Activated naive CD4-positive, alpha-beta T cell treated with anti-CD3 and anti-CD28 coated beads, Interleukin-2, amount 10 ng/mL, durations not matched to agents 7 days and 5 days (primary cell): ENCODE measurements around the gene CDKAL1.
"Not testable (repeated sequence)": the region's sequence is repeated elsewhere in the genome, so short reads cannot be mapped to it uniquely, and the experiment has no call there.

ENCODE experiments used
- CTCF ChIA-PET: fragments of 350-600 bp; sonication (Branson Sonifier 250); formaldehyde crosslinking; loops from one replicate; lab custom pipeline; 2021; ENCODE audit warnings: antibody characterized with exemption; lab: Charles Lee
- DNase-seq: peaks from one replicate; pipeline ENCODE4 v3.0.0-alpha.2; 2020
- H3K27ac Mint-ChIP-seq: one replicate; pipeline ENCODE4 v1.8.0; 2021; ENCODE audit warnings: mild to moderate bottlenecking, moderate library complexity, mixed read lengths
- H3K27me3 Mint-ChIP-seq: one replicate; pipeline ENCODE4 v1.8.0; 2021; ENCODE audit warnings: mild to moderate bottlenecking, mixed read lengths
- H3K36me3 Mint-ChIP-seq: one replicate; pipeline ENCODE4 v1.8.0; 2021; ENCODE audit warnings: mixed read lengths
- H3K4me1 Mint-ChIP-seq: one replicate; pipeline ENCODE4 v1.8.0; 2021; ENCODE audit warnings: mixed read lengths
- H3K4me3 Mint-ChIP-seq: one replicate; pipeline ENCODE4 v1.8.0; 2021; ENCODE audit warnings: mild to moderate bottlenecking, moderate library complexity, mixed read lengths
- H3K9me3 Mint-ChIP-seq: one replicate; pipeline ENCODE4 v1.8.0; 2021; ENCODE audit warnings: mixed read lengths

Gene CDKAL1

DNA sequence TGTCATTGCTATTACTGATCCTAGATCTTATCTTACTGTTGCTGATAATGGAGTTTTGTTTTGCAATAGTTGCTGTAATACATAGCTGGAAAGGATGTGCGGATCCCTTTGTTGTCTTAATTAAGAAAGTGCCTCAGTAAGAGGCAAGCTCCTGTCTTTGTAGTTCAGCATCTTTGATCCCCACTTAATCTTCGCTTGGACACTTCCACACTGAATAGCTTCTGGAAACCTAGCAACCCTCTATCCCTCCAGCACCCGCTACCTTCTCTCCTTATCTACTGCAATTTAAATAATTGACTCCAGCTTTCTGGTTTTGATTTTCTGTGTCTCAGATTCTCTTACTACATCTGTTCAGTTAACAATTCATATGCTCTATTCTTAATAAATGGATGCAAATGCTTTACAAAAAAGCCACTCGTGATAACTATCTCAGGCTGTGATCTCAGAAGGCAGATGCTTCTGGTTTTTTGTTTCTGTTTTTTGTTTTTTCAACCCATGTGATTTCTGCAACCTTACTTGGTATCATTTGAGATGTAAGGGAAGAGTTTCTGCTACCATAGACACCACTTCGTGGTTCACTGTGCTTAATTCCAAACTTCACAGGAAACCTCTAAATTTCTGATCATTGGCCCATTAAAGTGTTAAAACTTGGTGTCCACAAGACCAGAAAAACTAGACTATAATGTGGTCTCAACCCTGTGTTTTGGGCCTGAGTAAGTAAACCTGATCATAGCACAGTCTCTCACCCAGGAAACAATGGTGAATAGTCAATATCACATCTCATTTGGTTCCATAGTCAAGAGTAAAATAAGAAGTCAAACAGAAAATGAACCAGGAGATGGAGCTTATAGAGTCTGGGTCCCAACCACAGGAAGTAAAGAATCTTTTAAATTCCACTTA lies 707.2 kb downstream of the CDKAL1 start:
- no peak overlapping the region for H3K4me3 Mint-ChIP-seq
- H3K4me1 Mint-ChIP-seq = no peaks in the 10 kb centered on the region
- peaks cover 5% of the 10 kb centered on the region for H3K9me3 Mint-ChIP-seq
- no peak for DNase-seq
- H3K36me3 Mint-ChIP-seq = no peaks in the 10 kb centered on the region
- CTCF ChIA-PET = no interaction called here
- H3K27me3 Mint-ChIP-seq = no peaks in the 10 kb centered on the region
- no peak overlapping the region for H3K27ac Mint-ChIP-seq

GRCh38 chr6:21244897-21245470 lies 710.7 kb downstream of the CDKAL1 start:
- no peak overlapping the region for H3K27ac Mint-ChIP-seq
- no peaks in the 10 kb centered on the region for H3K9me3 Mint-ChIP-seq

DNA sequence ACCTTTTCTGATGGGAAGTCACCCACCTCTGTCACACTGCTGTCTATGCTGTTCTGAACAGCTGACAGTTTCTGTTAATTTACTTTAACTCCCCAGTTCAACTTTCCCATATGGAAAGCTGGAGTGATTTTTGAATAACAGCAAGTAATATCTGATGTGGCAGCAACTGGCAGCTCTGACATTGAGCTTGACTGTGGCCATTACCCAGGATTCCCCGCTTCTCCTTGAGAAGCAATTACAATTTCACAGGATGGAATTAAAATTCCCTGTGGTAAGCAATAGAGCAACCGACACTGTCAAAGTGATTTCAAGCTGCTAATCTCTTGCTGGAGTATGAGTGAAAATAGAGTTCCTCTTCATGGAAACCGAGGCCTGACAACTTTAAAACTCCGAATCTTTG lies 711.2 kb downstream of the CDKAL1 start:
- H3K27me3 Mint-ChIP-seq = no peaks in the 10 kb centered on the region
- CTCF ChIA-PET = no interaction called here
- H3K4me3 Mint-ChIP-seq = no peak overlapping the region
- H3K27ac Mint-ChIP-seq = no peak overlapping the region
- H3K4me1 Mint-ChIP-seq = no peaks in the 10 kb centered on the region
- no peak for DNase-seq
- no peaks in the 10 kb centered on the region for H3K9me3 Mint-ChIP-seq
- no peaks in the 10 kb centered on the region for H3K36me3 Mint-ChIP-seq

More at GRCh38 chr6:21244897-21245470, 710.7 kb downstream of the CDKAL1 start:
- Mint-ChIP-seq H3K27me3 (no peaks in the 10 kb centered on the region), H3K36me3 (no peaks in the 10 kb centered on the region), H3K4me1 (no peaks in the 10 kb centered on the region), H3K4me3 (no peak overlapping the region)
- DNase-seq = no peak
- CTCF ChIA-PET = no interaction called here

- no peaks in the 10 kb centered on the region for H3K9me3 Mint-ChIP-seq
- no peak overlapping the region for H3K27ac Mint-ChIP-seq
- no peaks in the 10 kb centered on the region for H3K4me1 Mint-ChIP-seq
- no peaks in the 10 kb centered on the region for H3K27me3 Mint-ChIP-seq
- no peak for DNase-seq
- CTCF ChIA-PET = interaction anchor here (1.3 kb wide), 1 partner anchor 343 kb away, joined by 3 read pairs; no protein-coding TSS in a partner anchor
- no peak overlapping the region for H3K4me3 Mint-ChIP-seq
- no peaks in the 10 kb centered on the region for H3K36me3 Mint-ChIP-seq
These were observed 711.8 kb downstream of the CDKAL1 start for GRCh38 chr6:21246075-21246474.

DNA sequence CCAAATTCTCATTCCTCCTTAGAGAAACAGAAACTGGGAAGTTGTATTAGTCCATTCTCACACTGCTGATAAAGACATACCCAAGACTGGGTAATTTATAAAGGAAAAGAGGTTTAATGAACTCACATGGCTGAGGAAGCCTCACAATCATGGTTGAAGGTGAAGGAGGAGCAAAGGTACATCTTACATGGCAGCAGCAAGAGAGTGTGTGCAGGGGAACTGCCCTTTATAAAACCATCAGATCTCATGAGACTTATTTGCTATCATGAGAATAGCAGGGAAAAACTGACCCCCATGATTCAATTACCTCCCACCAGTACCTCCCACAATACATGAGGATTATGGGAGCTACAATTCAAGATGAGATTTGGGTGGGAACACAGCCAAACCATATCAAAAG lies 720.2 kb downstream of the CDKAL1 start:
- H3K36me3 Mint-ChIP-seq, H3K9me3 Mint-ChIP-seq, H3K4me1 Mint-ChIP-seq, CTCF ChIA-PET, DNase-seq, H3K27ac Mint-ChIP-seq, H3K4me3 Mint-ChIP-seq, H3K27me3 Mint-ChIP-seq: not testable (repeated sequence)

- no peaks in the 10 kb centered on the region for H3K27me3 Mint-ChIP-seq
- no peaks in the 10 kb centered on the region for H3K36me3 Mint-ChIP-seq
- H3K27ac Mint-ChIP-seq = no peak overlapping the region
- no peaks in the 10 kb centered on the region for H3K4me1 Mint-ChIP-seq
- no peak for DNase-seq
- H3K9me3 Mint-ChIP-seq = no peaks in the 10 kb centered on the region
- CTCF ChIA-PET = no interaction called here
- H3K4me3 Mint-ChIP-seq = no peak overlapping the region
These were observed 721.9 kb downstream of the CDKAL1 start for GRCh38 chr6:21256197-21256596.

GRCh38 chr6:21257125-21257524 lies 722.9 kb downstream of the CDKAL1 start:
- no peaks in the 10 kb centered on the region for H3K4me1 Mint-ChIP-seq
- no peaks in the 10 kb centered on the region for H3K27me3 Mint-ChIP-seq
- no peak for DNase-seq
- no peak overlapping the region for H3K4me3 Mint-ChIP-seq
- H3K27ac Mint-ChIP-seq = no peak overlapping the region
- no peaks in the 10 kb centered on the region for H3K36me3 Mint-ChIP-seq
- CTCF ChIA-PET = interaction anchor here (0.6 kb wide), 1 partner anchor 693 kb away, joined by 3 read pairs; no protein-coding TSS in a partner anchor
- no peaks in the 10 kb centered on the region for H3K9me3 Mint-ChIP-seq

GRCh38 chr6:21258665-21259064 lies 724.4 kb downstream of the CDKAL1 start:
- Mint-ChIP-seq H3K27ac (no peak overlapping the region), H3K4me1 (no peaks in the 10 kb centered on the region), H3K4me3 (no peak overlapping the region), H3K9me3 (no peaks in the 10 kb centered on the region), H3K36me3 (no peaks in the 10 kb centered on the region), H3K27me3 (no peaks in the 10 kb centered on the region)
- CTCF ChIA-PET = no interaction called here
- DNase-seq = no peak

DNA sequence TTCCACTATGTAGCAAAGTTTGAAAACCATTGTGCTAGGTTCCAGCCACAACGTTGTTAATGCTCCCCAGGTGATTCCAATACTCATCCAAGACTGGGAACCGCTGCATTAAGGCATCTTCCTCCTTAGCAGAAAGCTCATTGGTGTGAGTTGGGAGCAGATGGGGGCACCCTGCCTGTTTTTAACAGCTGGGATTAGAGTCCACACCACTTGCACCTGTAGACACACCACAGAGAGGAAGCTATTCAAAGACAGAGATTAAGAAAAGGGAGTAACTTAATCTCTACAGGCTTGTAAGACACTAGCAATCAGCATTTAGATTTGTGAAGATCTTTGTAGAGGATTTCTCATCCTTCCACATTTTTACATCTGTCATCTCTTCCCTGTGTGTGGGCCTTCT lies 725.4 kb downstream of the CDKAL1 start:
- DNase-seq = no peak
- H3K4me3 Mint-ChIP-seq = no peak overlapping the region
- CTCF ChIA-PET = no interaction called here
- H3K27me3 Mint-ChIP-seq = no peaks in the 10 kb centered on the region
- H3K27ac Mint-ChIP-seq = no peak overlapping the region
- no peaks in the 10 kb centered on the region for H3K9me3 Mint-ChIP-seq
- no peaks in the 10 kb centered on the region for H3K4me1 Mint-ChIP-seq
- H3K36me3 Mint-ChIP-seq = no peaks in the 10 kb centered on the region

GRCh38 chr6:21262504-21262903 lies 728.2 kb downstream of the CDKAL1 start:
- DNase-seq = no peak
- H3K27me3 Mint-ChIP-seq = no peaks in the 10 kb centered on the region
- no peaks in the 10 kb centered on the region for H3K36me3 Mint-ChIP-seq
- CTCF ChIA-PET = no interaction called here
- H3K4me3 Mint-ChIP-seq = no peak overlapping the region
- no peaks in the 10 kb centered on the region for H3K4me1 Mint-ChIP-seq
- no peak overlapping the region for H3K27ac Mint-ChIP-seq
- no peaks in the 10 kb centered on the region for H3K9me3 Mint-ChIP-seq

- CTCF ChIA-PET = no interaction called here
- H3K36me3 Mint-ChIP-seq = no peaks in the 10 kb centered on the region
- DNase-seq = no peak
- no peak overlapping the region for H3K27ac Mint-ChIP-seq
- no peaks in the 10 kb centered on the region for H3K27me3 Mint-ChIP-seq
- no peak overlapping the region for H3K4me3 Mint-ChIP-seq
- H3K9me3 Mint-ChIP-seq = no peaks in the 10 kb centered on the region
- no peaks in the 10 kb centered on the region for H3K4me1 Mint-ChIP-seq
These were observed 729.5 kb downstream of the CDKAL1 start for GRCh38 chr6:21263531-21264287.

DNA sequence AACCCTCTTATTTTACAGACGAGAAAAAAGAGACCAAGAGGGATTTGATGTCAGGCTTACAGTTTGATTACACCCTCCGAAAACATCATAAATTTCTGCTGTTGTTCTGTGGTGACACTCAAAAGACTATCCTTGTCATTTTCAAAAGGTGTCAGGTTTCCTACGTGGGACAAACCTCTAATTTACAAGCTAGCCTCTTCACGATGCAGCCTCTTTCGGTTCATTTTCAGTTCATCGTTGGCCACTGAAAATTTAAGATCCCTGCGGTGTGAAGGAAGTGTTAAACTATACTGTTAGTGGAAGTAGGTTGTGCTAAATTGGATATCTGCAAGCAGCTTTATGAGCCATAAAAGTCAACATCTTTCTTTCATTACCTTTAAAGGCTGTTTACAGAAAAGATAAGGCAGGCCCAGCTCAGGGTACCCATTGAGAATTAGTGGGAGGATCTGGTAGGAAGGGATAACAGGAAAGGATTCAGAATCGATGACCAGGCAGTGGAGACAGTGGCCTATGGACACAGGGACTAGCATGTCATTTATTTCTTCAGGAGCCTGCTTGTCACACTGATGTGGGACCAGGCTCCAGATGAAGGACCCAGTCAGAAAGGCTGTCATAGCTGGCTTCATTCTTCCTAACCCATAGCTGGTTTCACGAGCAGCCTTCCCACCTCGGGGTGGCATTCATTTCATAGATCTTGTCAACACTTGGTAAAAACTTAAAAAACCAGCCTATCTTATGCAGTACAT lies 730.2 kb downstream of the CDKAL1 start:
- no peaks in the 10 kb centered on the region for H3K4me1 Mint-ChIP-seq
- DNase-seq = no peak

GRCh38 chr6:21265034-21265729 lies 730.9 kb downstream of the CDKAL1 start:
- no peak for DNase-seq
- CTCF ChIA-PET = interaction anchor here (0.5 kb wide), 1 partner anchor 1907 kb away, joined by 3 read pairs; no protein-coding TSS in a partner anchor
- no peaks in the 10 kb centered on the region for H3K4me1 Mint-ChIP-seq
- H3K4me3 Mint-ChIP-seq = no peak overlapping the region
- no peaks in the 10 kb centered on the region for H3K36me3 Mint-ChIP-seq
- H3K9me3 Mint-ChIP-seq = no peaks in the 10 kb centered on the region
- no peak overlapping the region for H3K27ac Mint-ChIP-seq
- no peaks in the 10 kb centered on the region for H3K27me3 Mint-ChIP-seq

More for the DNA sequence above, 730.2 kb downstream of the CDKAL1 start:
- Mint-ChIP-seq H3K27me3 (no peaks in the 10 kb centered on the region), H3K36me3 (no peaks in the 10 kb centered on the region), H3K9me3 (no peaks in the 10 kb centered on the region), H3K4me3 (no peak overlapping the region), H3K27ac (no peak overlapping the region)
- CTCF ChIA-PET = interaction anchor here (0.5 kb wide), 1 partner anchor 1908 kb away, joined by 3 read pairs; no protein-coding TSS in a partner anchor
